WTC11 (cell line): ENCODE data around the gene GATB. TPM values are rescaled to one million over a fixed set of nuclear protein-coding genes. Genes with fewer than 3 reads are reported as not detected.

ENCODE experiments used
- ATAC-seq: fragments of 200-7000 bp; cut with Tn5 transposase; 2 replicates; pipeline ENCODE4 v1.10.0; 2021; ENCODE audit warnings: mild to moderate bottlenecking, moderate library complexity
- CTCF ChIA-PET: fragments of 300-600 bp; sonication (Branson Sonifier 250); formaldehyde crosslinking; loops from one replicate; lab custom pipeline; 2021; ENCODE audit warnings: antibody characterized with exemption; lab: Charles Lee
- POLR2A ChIA-PET: fragments of 350-600 bp; sonication (Branson Sonifier 250); formaldehyde crosslinking; loops from one replicate; lab custom pipeline; 2021; ENCODE audit warnings: antibody characterized with exemption; lab: Charles Lee
- DNase-seq: peaks from one replicate; pipeline ENCODE4 v3.0.0; 2021; ENCODE audit warnings: low spot score
- H3K27ac Mint-ChIP-seq: 2 replicates; pipeline ENCODE4 v1.8.0; 2021; ENCODE audit warnings: mixed read lengths
- H3K27me3 Mint-ChIP-seq: 2 replicates; pipeline ENCODE4 v1.8.0; 2021; ENCODE audit warnings: low read depth, mild to moderate bottlenecking, moderate library complexity, mixed read lengths
- H3K36me3 Mint-ChIP-seq: 2 replicates; pipeline ENCODE4 v1.8.0; 2021; ENCODE audit warnings: mixed read lengths
- H3K4me1 Mint-ChIP-seq: 2 replicates; pipeline ENCODE4 v1.8.0; 2022; ENCODE audit warnings: mixed read lengths
- H3K4me3 Mint-ChIP-seq: 2 replicates; pipeline ENCODE4 v1.8.0; 2021; ENCODE audit warnings: mild to moderate bottlenecking, moderate library complexity, mixed read lengths
- H3K9me3 Mint-ChIP-seq: 2 replicates; pipeline ENCODE4 v1.8.0; 2021; ENCODE audit warnings: mixed read lengths
- ARID4B ChIP-seq: sonication (generic); formaldehyde crosslinking; IDR thresholded peaks from 2 replicates; pipeline ENCODE4 v1.8.0; 2023; ENCODE audit warnings: missing genetic modification reagents, mild to moderate bottlenecking, borderline replicate concordance
- ESRRA ChIP-seq: sonication (generic); formaldehyde crosslinking; IDR thresholded peaks from 2 replicates; pipeline ENCODE4 v1.8.1; 2022; ENCODE audit warnings: mild to moderate bottlenecking, missing genetic modification reagents, borderline replicate concordance
- FOXJ3 ChIP-seq: sonication (generic); formaldehyde crosslinking; IDR thresholded peaks from 2 replicates; pipeline ENCODE4 v1.9.0; 2021; ENCODE audit warnings: missing genetic modification reagents, mild to moderate bottlenecking, borderline replicate concordance
- GRHL2 ChIP-seq: fragments of 250-450 bp; sonication (Bioruptor Pico); IDR thresholded peaks from 2 replicates; pipeline ENCODE4 v1.8.0; 2022; ENCODE audit warnings: mild to moderate bottlenecking, moderate library complexity; ENCODE audit not compliant: insufficient replicate concordance, severe bottlenecking
- HMGA2 ChIP-seq: fragments of 250-450 bp; sonication (Bioruptor Pico); IDR thresholded peaks from 2 replicates; pipeline ENCODE4 v1.4.0; 2021; ENCODE audit warnings: mild to moderate bottlenecking, moderate library complexity
- NR3C1 ChIP-seq: sonication (generic); formaldehyde crosslinking; conservative IDR thresholded peaks from 2 replicates; pipeline ENCODE4 v1.8.1; 2023; ENCODE audit warnings: low read depth, mild to moderate bottlenecking, missing genetic modification reagents
- RELA ChIP-seq: sonication (generic); formaldehyde crosslinking; IDR thresholded peaks from 2 replicates; pipeline ENCODE4 v1.8.1; 2022; ENCODE audit warnings: missing genetic modification reagents, mild to moderate bottlenecking, borderline replicate concordance
- SP1 ChIP-seq: sonication (generic); formaldehyde crosslinking; conservative IDR thresholded peaks from 2 replicates; pipeline ENCODE4 v1.8.1; 2022; ENCODE audit warnings: missing genetic modification reagents
- ZNF263 ChIP-seq: sonication (generic); formaldehyde crosslinking; IDR thresholded peaks from 2 replicates; pipeline ENCODE4 v1.8.1; 2022; ENCODE audit warnings: low read depth, mild to moderate bottlenecking, moderate library complexity, missing genetic modification reagents
- ZNF317 ChIP-seq: sonication (generic); formaldehyde crosslinking; IDR thresholded peaks from 2 replicates; pipeline ENCODE4 v1.8.1; 2023; ENCODE audit warnings: low read depth, mild to moderate bottlenecking, moderate library complexity, missing genetic modification reagents, borderline replicate concordance
- ZNF416 ChIP-seq: fragments of 250-450 bp; sonication (Bioruptor Pico); IDR thresholded peaks from 2 replicates; pipeline ENCODE4 v1.9.0; 2021; ENCODE audit warnings: mild to moderate bottlenecking, inconsistent platforms
- ZNF425 ChIP-seq: fragments of 250-450 bp; sonication (Bioruptor Pico); conservative IDR thresholded peaks from 2 replicates; pipeline ENCODE4 v1.9.0; 2021; ENCODE audit warnings: mild to moderate bottlenecking
- total RNA-seq: library from RNA; stranded (reverse); gene quantifications from 3 replicates; pipeline ENCODE4 v1.2.3, GENCODE V29; 2021
- TF ChIP-seq, protein P1 (sequence below): sonication (generic); formaldehyde crosslinking; IDR thresholded peaks from 2 replicates; pipeline ENCODE4 v1.8.1; 2023; ENCODE audit warnings: mild to moderate bottlenecking, missing genetic modification reagents, moderate library complexity
- TF ChIP-seq, protein P2 (sequence below): sonication (generic); formaldehyde crosslinking; IDR thresholded peaks from 2 replicates; pipeline ENCODE4 v1.8.1; 2023; ENCODE audit warnings: mild to moderate bottlenecking, missing genetic modification reagents
- TF ChIP-seq, protein P3 (sequence below): sonication (generic); formaldehyde crosslinking; IDR thresholded peaks from 2 replicates; pipeline ENCODE4 v1.8.1; 2022; ENCODE audit warnings: mild to moderate bottlenecking, missing genetic modification reagents, moderate library complexity, borderline replicate concordance
- TF ChIP-seq, protein P4 (sequence below): sonication (generic); formaldehyde crosslinking; conservative IDR thresholded peaks from 2 replicates; pipeline ENCODE4 v1.8.1; 2023; ENCODE audit warnings: mild to moderate bottlenecking, low read depth, missing genetic modification reagents, moderate library complexity
- TF ChIP-seq, protein P5 (sequence below): sonication (generic); formaldehyde crosslinking; IDR thresholded peaks from 2 replicates; pipeline ENCODE4 v1.8.1; 2022; ENCODE audit warnings: low read depth, mild to moderate bottlenecking, moderate library complexity, missing genetic modification reagents, borderline replicate concordance

The GATB gene
- total RNA-seq, 1 experiment from 2014 or later, result 22.7 TPM

- TF ChIP-seq ARID4B (CRISPR knock-in tag), result no peak
- no peak for TF ChIP-seq SP1 (CRISPR knock-in tag)
- TF ChIP-seq ZNF425 (CRISPR knock-in tag), result no peak
- TF ChIP-seq RELA (CRISPR knock-in tag), result no peak
- TF ChIP-seq NR3C1, result no peak
Measured at GRCh38 chr4:151709071-151709470, 51.7 kb downstream of the GATB start (continued).

DNA sequence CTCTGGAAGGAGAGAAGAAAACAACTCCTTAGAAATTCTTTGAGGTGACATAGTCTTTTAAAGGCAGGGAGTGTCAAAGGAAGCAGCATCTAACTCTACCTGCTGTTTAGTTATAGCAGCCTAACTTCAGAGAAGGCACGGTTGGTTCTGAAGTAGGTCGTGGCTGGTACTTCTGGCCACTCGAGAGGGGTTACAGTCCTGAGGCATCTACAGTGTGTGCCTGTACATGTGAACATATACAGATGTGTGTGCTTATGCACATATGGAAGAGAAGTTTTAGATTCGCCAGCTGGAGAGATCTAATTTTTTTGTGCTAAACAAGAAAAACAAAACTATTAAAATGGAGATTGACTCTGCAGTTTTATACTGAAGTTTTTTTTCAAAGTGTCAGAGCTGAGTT lies 52.7 kb downstream of the GATB start:
- Mint-ChIP-seq H3K36me3 (peaks cover 6% of the 10 kb centered on the region), H3K4me3 (no peak overlapping the region), H3K27me3 (no peaks in the 10 kb centered on the region), H3K9me3 (no peaks in the 10 kb centered on the region), H3K4me1 (0 out of 2 replicates have a peak, but pooled peaks cover 4% of the 10 kb centered on the region), H3K27ac (no peak overlapping the region)
- ChIA-PET CTCF (no interaction called here), POLR2A (no interaction called here)
- ATAC-seq (no peak), DNase-seq (no peak)
- TF ChIP-seq ZNF416 (no peak), ZNF263 (no peak), SP1 (CRISPR knock-in tag) (no peak), GRHL2 (CRISPR knock-in tag) (no peak), NR3C1 (no peak), ZNF317 (CRISPR knock-in tag) (no peak), FOXJ3 (CRISPR knock-in tag) (no peak)
- TF ChIP-seq, protein P1, sequence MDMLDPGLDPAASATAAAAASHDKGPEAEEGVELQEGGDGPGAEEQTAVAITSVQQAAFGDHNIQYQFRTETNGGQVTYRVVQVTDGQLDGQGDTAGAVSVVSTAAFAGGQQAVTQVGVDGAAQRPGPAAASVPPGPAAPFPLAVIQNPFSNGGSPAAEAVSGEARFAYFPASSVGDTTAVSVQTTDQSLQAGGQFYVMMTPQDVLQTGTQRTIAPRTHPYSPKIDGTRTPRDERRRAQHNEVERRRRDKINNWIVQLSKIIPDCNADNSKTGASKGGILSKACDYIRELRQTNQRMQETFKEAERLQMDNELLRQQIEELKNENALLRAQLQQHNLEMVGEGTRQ, result no peak
- TF ChIP-seq, protein P2, sequence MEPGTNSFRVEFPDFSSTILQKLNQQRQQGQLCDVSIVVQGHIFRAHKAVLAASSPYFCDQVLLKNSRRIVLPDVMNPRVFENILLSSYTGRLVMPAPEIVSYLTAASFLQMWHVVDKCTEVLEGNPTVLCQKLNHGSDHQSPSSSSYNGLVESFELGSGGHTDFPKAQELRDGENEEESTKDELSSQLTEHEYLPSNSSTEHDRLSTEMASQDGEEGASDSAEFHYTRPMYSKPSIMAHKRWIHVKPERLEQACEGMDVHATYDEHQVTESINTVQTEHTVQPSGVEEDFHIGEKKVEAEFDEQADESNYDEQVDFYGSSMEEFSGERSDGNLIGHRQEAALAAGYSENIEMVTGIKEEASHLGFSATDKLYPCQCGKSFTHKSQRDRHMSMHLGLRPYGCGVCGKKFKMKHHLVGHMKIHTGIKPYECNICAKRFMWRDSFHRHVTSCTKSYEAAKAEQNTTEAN, result no peak

- CTCF ChIA-PET, result no interaction called here
- TF ChIP-seq, protein P3, sequence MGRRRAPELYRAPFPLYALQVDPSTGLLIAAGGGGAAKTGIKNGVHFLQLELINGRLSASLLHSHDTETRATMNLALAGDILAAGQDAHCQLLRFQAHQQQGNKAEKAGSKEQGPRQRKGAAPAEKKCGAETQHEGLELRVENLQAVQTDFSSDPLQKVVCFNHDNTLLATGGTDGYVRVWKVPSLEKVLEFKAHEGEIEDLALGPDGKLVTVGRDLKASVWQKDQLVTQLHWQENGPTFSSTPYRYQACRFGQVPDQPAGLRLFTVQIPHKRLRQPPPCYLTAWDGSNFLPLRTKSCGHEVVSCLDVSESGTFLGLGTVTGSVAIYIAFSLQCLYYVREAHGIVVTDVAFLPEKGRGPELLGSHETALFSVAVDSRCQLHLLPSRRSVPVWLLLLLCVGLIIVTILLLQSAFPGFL (CRISPR knock-in tag), result no peak
- TF ChIP-seq, protein P4, sequence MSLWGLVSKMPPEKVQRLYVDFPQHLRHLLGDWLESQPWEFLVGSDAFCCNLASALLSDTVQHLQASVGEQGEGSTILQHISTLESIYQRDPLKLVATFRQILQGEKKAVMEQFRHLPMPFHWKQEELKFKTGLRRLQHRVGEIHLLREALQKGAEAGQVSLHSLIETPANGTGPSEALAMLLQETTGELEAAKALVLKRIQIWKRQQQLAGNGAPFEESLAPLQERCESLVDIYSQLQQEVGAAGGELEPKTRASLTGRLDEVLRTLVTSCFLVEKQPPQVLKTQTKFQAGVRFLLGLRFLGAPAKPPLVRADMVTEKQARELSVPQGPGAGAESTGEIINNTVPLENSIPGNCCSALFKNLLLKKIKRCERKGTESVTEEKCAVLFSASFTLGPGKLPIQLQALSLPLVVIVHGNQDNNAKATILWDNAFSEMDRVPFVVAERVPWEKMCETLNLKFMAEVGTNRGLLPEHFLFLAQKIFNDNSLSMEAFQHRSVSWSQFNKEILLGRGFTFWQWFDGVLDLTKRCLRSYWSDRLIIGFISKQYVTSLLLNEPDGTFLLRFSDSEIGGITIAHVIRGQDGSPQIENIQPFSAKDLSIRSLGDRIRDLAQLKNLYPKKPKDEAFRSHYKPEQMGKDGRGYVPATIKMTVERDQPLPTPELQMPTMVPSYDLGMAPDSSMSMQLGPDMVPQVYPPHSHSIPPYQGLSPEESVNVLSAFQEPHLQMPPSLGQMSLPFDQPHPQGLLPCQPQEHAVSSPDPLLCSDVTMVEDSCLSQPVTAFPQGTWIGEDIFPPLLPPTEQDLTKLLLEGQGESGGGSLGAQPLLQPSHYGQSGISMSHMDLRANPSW (CRISPR knock-in tag), result no peak
- TF ChIP-seq ZNF317 (CRISPR knock-in tag) (no peak), HMGA2 (CRISPR knock-in tag) (no peak), ESRRA (CRISPR knock-in tag) (no peak)
- TF ChIP-seq, protein P5, sequence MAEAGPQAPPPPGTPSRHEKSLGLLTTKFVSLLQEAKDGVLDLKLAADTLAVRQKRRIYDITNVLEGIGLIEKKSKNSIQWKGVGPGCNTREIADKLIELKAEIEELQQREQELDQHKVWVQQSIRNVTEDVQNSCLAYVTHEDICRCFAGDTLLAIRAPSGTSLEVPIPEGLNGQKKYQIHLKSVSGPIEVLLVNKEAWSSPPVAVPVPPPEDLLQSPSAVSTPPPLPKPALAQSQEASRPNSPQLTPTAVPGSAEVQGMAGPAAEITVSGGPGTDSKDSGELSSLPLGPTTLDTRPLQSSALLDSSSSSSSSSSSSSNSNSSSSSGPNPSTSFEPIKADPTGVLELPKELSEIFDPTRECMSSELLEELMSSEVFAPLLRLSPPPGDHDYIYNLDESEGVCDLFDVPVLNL (CRISPR knock-in tag), result no peak
Measured at GRCh38 chr4:151703401-151703800, 57.4 kb downstream of the GATB start.

More at GRCh38 chr4:151703401-151703800, 57.4 kb downstream of the GATB start:
- Mint-ChIP-seq H3K4me3 (no peak overlapping the region), H3K36me3 (peaks cover 9% of the 10 kb centered on the region), H3K27me3 (no peaks in the 10 kb centered on the region), H3K9me3 (0 out of 2 replicates have a peak, but pooled peaks cover 4% of the 10 kb centered on the region), H3K4me1 (no peaks in the 10 kb centered on the region), H3K27ac (no peak overlapping the region)
- DNase-seq, result no peak
- ATAC-seq, result no peak
- POLR2A ChIA-PET, result no interaction called here
